ENCODE data around the gene HTT.

DNA sequence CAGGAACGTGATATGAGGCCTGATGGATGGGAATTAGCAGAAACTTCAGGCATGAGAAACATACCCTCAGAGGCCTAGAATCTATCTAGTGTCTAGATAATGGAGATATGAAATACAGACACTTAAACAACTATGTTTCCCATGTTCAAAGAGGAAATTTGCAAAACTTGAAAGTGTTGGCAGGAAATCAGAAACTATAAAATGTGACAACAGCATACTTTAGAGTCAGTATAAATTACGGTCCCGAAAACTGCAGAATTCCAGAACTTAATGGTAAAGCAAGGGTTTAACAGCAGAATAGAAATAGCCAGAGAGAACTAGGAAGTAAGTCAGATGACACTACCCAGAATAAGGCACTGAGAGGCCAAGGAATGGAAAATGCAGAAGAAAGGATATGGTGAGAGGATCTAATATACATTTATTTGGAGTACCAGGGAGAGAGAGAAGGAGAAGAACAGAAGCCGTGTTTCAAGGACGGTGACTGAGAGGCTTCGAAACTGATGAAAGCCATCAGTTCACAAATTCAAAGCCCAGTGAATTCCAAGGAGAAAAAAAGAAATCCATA is 7.6 kb upstream of the HTT start:
- TF ChIP-seq, protein P1, sequence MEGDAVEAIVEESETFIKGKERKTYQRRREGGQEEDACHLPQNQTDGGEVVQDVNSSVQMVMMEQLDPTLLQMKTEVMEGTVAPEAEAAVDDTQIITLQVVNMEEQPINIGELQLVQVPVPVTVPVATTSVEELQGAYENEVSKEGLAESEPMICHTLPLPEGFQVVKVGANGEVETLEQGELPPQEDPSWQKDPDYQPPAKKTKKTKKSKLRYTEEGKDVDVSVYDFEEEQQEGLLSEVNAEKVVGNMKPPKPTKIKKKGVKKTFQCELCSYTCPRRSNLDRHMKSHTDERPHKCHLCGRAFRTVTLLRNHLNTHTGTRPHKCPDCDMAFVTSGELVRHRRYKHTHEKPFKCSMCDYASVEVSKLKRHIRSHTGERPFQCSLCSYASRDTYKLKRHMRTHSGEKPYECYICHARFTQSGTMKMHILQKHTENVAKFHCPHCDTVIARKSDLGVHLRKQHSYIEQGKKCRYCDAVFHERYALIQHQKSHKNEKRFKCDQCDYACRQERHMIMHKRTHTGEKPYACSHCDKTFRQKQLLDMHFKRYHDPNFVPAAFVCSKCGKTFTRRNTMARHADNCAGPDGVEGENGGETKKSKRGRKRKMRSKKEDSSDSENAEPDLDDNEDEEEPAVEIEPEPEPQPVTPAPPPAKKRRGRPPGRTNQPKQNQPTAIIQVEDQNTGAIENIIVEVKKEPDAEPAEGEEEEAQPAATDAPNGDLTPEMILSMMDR (CRISPR knock-in tag; IDR thresholded peaks at IDR 0.05), result no peak
- TF ChIP-seq ZFP36 (IDR thresholded peaks at IDR 0.05; ENCODE audit: borderline replicate concordance, low read depth, low read length, partially characterized antibody) (no peak), RARG (CRISPR knock-in tag; IDR thresholded peaks at IDR 0.05; ENCODE audit: low read depth) (no peak), ZKSCAN1 (IDR thresholded peaks at IDR 0.05; ENCODE audit: low read length) (no peak), BRCA1 (CRISPR knock-in tag; IDR thresholded peaks at IDR 0.05) (no peak), KDM3A (CRISPR knock-in tag; IDR thresholded peaks at IDR 0.05; ENCODE audit: low read depth) (no peak), PTBP1 (IDR thresholded peaks at IDR 0.05; ENCODE audit: low read depth, low read length, poor library complexity, severe bottlenecking) (no peak)
- TF ChIP-seq, protein P2, sequence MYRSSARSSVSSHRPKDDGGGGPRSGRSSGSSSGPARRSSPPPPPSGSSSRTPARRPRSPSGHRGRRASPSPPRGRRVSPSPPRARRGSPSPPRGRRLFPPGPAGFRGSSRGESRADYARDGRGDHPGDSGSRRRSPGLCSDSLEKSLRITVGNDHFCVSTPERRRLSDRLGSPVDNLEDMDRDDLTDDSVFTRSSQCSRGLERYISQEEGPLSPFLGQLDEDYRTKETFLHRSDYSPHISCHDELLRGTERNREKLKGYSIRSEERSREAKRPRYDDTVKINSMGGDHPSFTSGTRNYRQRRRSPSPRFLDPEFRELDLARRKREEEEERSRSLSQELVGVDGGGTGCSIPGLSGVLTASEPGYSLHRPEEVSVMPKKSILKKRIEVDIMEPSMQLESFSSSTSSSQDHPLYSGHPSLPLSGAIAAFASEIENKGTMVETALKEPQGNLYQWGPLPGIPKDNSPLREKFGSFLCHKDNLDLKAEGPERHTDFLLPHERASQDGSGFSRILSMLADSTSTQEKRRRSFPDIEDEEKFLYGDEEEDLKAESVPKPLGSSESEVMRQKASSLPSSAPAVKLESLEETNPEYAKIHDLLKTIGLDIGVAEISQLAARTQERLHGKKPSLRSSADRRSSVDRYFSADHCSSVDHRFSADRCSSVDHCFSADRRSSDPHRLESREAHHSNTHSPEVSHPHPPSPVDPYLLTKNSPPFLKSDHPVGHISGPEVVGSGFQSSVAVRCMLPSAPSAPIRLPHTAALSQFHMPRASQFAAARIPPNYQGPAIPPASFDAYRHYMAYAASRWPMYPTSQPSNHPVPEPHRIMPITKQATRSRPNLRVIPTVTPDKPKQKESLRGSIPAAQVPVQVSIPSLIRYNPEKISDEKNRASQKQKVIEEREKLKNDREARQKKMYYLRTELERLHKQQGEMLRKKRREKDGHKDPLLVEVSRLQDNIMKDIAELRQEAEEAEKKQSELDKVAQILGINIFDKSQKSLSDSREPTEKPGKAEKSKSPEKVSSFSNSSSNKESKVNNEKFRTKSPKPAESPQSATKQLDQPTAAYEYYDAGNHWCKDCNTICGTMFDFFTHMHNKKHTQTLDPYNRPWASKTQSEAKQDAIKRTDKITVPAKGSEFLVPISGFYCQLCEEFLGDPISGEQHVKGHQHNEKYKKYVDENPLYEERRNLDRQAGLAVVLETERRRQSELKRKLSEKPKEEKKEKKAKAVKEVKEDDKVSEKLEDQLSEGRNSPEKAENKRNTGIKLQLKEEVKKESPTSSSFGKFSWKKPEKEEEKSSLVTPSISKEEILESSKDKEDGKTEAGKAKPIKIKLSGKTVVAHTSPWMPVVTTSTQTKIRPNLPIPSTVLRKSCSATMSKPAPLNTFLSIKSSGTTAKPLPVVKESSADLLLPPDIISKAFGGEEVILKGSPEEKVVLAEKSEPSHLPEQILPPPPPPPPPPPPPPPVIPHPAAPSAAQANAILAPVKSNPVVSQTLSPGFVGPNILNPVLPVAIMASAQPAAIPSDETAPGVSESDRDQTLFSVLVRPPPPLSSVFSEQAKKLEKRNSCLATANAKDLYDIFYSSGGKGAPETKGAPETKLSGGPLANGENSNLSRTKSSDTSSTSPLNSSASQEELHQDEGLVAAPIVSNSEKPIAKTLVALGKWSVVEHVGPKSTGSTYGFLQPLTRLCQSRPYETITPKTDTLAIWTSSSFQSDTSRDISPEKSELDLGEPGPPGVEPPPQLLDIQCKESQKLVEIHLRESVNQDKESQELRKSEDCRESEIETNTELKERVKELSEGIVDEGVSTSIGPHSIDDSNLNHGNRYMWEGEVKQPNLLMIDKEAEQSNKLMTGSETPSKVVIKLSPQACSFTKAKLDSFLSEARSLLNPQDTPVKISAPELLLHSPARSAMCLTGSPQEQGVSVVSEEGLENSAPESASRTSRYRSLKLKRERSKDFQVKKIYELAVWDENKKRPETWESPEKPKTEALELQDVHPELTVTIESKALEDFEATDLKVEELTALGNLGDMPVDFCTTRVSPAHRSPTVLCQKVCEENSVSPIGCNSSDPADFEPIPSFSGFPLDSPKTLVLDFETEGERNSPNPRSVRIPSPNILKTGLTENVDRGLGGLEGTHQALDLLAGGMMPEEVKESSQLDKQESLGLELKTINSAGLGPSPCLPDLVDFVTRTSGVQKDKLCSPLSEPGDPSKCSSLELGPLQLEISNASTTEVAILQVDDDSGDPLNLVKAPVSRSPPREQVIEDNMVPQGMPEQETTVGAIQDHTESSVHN (CRISPR knock-in tag; IDR thresholded peaks at IDR 0.05), result no peak

Measured in HepG2 (cell line).